NCI-H82 (cell line): ENCODE data around the gene IFT122.

Experiments used
- DNase-seq: peaks from one replicate; lab custom pipeline; 2025; lab: John Stamatoyannopoulos, UW

Gene IFT122

GRCh38 chr3:129434140-129434539, 5.9 kb upstream of the IFT122 start:
- DNase-seq: no peak

- no peak for DNase-seq
These were observed 4.7 kb upstream of the IFT122 start for GRCh38 chr3:129435367-129435766.

GRCh38 chr3:129439226-129439816, 703 bp upstream of the IFT122 start:
- DNase-seq: peak; percentile 76

GRCh38 chr3:129440618-129441190, 680 bp downstream of the IFT122 start:
- DNase-seq: no peak

- DNase-seq: peak; percentile 26
These were observed 1.2 kb downstream of the IFT122 start for GRCh38 chr3:129441215-129441614.

GRCh38 chr3:129441782-129442181, 1.8 kb downstream of the IFT122 start:
- peak; percentile 19 for DNase-seq

GRCh38 chr3:129442486-129442885, 2.5 kb downstream of the IFT122 start:
- DNase-seq: no peak

GRCh38 chr3:129442947-129443346, 2.9 kb downstream of the IFT122 start:
- DNase-seq: no peak

GRCh38 chr3:129445471-129445870, 5.4 kb downstream of the IFT122 start:
- DNase-seq: no peak

GRCh38 chr3:129446926-129447325, 6.9 kb downstream of the IFT122 start:
- no peak for DNase-seq

- DNase-seq: no peak
These were observed 8.3 kb downstream of the IFT122 start for GRCh38 chr3:129448186-129448895.

- no peak for DNase-seq
These were observed 9.5 kb downstream of the IFT122 start for GRCh38 chr3:129449279-129450115.

GRCh38 chr3:129453732-129454131, 13.7 kb downstream of the IFT122 start:
- DNase-seq: no peak

GRCh38 chr3:129460155-129460554, 20.1 kb downstream of the IFT122 start:
- no peak for DNase-seq

GRCh38 chr3:129460572-129460971, 20.5 kb downstream of the IFT122 start:
- DNase-seq: no peak

- DNase-seq: no peak
These were observed 21.0 kb downstream of the IFT122 start for GRCh38 chr3:129461022-129461421.

- DNase-seq: no peak
These were observed 21.6 kb downstream of the IFT122 start for GRCh38 chr3:129461461-129462146.

GRCh38 chr3:129462361-129462968, 22.4 kb downstream of the IFT122 start:
- no peak for DNase-seq

- DNase-seq: no peak
These were observed 23.1 kb downstream of the IFT122 start for GRCh38 chr3:129463094-129463493.

- no peak for DNase-seq
These were observed 23.7 kb downstream of the IFT122 start for GRCh38 chr3:129463716-129464115.

- DNase-seq: no peak
These were observed 27.9 kb downstream of the IFT122 start for GRCh38 chr3:129467932-129468331.

- DNase-seq: peak; percentile 44
These were observed 29.0 kb downstream of the IFT122 start for GRCh38 chr3:129469026-129469425.
